Urinary bladder (tissue), 4 donors: ENCODE measurements around the gene OR2A12. TPM values are rescaled to one million over a fixed set of nuclear protein-coding genes. Genes with fewer than 3 reads are reported as not detected.
"Not testable (repeated sequence)": the region's sequence is repeated elsewhere in the genome, so short reads cannot be mapped to it uniquely, and the experiment has no call there.

Experiments used
- DNase-seq: peaks from one replicate; pipeline ENCODE4 v3.0.0-alpha.2; 2015; ENCODE audit errors: extremely low spot score
- H3K27ac ChIP-seq: one replicate; pipeline ENCODE4 v1.5.1; 2013; ENCODE audit warnings: low read depth, mild to moderate bottlenecking, moderate library complexity
- H3K36me3 ChIP-seq: one replicate; pipeline ENCODE4 v1.6.1; 2013; ENCODE audit warnings: mild to moderate bottlenecking, moderate library complexity; ENCODE audit not compliant: insufficient read depth
- H3K4me1 ChIP-seq: one replicate; pipeline ENCODE4 v1.6.1; 2013; ENCODE audit warnings: mild to moderate bottlenecking, moderate library complexity; ENCODE audit not compliant: insufficient read depth
- H3K4me3 ChIP-seq: one replicate; pipeline ENCODE4 v1.5.1; 2013; ENCODE audit warnings: low read depth, low read length
- WGBS: extraction: QIAGEN DNeasy Blood & Tissue Kit; methylation state at CpG from one replicate; pipeline ENCODE4 v1.1.7; 2013; 5-methylcytosine and 5-hydroxymethylcytosine counted together
- polyA plus RNA-seq: library from polyadenylated mRNA; stranded (reverse); fragments of 200-250 nt; gene quantifications from one replicate; pipeline ENCODE4 v1.2.3, GENCODE V29; 2013
- total RNA-seq: library from RNA; depleted of rRNA; stranded (reverse); fragments of >200 nt; gene quantifications from one replicate; pipeline ENCODE4 v1.2.3, GENCODE V29; 2014
- donor health status: healthy with polysubstance abuse.
- donor health status: healthy.

OR2A12 gene
- not detected for total RNA-seq
- polyA plus RNA-seq = not detected

DNA sequence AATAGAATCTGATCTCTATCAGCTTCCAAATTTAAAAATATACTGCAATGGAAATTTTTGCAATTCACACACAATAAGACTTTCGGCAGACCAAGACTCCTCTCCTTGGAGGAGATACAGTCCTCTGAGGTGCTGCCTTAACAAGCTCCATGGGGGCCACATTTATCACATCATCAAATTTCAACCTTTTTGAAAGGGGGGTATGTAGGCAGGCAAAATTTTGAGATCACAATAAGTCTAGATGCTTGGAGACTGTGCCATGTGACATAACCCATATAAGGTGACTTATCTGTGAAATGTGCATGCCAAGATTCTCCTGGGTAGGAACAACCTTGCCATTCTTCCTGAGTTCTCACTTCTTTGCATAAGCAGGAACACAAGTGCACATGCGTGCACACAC, at the start of gene OR2A12:
TSS of gene OR2A12 (plus strand) at position 301 of the 400 bp plus-strand sequence. CDS start 8,830 bp downstream, outside the sequence.
- DNase-seq = no peak
- H3K27ac ChIP-seq = no peak within 1 kb of the TSS
- H3K36me3 ChIP-seq = no peaks in the 10 kb centered on the region
- no peak within 1 kb of the TSS for H3K4me3 ChIP-seq
- H3K4me1 ChIP-seq = no peaks in the 10 kb centered on the region
- 82% methylated on average over 2 of the region's 2 CpGs for WGBS

GRCh38 chr7:144036302-144036885, 49.7 kb upstream of the OR2A12 start:
- Histone ChIP-seq H3K27ac (no peak overlapping the region), H3K4me3 (no peak overlapping the region), H3K36me3 (no peaks in the 10 kb centered on the region), H3K4me1 (no peaks in the 10 kb centered on the region)
- no peak for DNase-seq
- 0% methylated on average over 1 of the region's 1 CpG for WGBS

DNA sequence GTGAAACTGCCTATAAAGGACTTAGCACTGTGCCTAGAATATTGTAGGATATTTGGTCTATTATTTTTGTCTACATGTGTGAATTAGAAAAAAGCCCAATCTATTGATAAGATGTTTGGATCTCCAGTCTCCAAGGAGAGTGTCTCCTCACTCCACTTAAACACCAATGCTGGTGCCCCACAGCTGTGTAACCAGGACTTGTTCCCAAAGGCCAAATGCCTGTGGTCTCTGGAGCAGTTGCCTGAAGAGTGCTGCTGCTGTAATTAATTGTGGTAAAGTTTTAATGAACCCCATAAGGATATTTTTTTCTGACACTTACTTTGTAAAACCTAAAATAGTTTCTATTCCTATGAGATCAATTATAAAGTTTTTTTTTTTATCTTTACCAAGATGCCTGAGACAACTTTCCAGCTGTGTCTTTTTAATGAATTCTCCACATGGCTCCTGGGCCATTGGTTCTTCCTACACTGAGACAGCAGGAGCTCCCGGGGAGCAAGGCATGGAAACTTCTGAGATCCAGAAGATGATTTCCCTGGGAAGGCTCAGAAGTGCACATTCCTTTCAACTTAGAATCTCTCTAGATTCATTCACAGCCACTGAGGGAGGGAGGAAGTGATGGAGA, 48.6 kb upstream of the OR2A12 start:
- Histone ChIP-seq H3K4me1 (no peaks in the 10 kb centered on the region), H3K36me3 (no peaks in the 10 kb centered on the region), H3K27ac (no peak overlapping the region), H3K4me3 (no peak overlapping the region)
- no peak for DNase-seq
- 73% methylated on average over 1 of the region's 1 CpG for WGBS

DNA sequence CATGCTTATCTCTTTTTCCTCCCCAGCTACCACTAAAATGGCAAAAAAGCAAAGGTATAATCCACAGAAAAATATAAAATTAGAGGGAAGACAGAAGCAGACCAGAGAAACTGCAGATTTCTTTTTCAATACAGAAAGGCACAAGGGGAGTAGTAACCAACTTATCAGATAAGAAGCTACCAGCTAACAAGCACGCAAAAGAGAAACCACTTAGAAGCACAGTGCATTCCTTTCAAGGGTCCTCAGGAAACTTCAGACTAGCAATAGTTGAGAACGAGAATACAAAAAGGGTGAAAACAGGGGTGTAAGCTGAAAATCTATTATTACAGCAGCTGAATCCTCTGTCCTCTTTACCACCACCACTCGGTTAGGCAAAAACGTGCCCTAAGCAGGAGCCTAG, 47.2 kb upstream of the OR2A12 start:
- no peaks in the 10 kb centered on the region for H3K4me1 ChIP-seq
- no peak for DNase-seq
- H3K4me3 ChIP-seq = no peak overlapping the region
- no peak overlapping the region for H3K27ac ChIP-seq
- WGBS = 52% methylated on average over 4 of the region's 4 CpGs
- no peaks in the 10 kb centered on the region for H3K36me3 ChIP-seq

DNA sequence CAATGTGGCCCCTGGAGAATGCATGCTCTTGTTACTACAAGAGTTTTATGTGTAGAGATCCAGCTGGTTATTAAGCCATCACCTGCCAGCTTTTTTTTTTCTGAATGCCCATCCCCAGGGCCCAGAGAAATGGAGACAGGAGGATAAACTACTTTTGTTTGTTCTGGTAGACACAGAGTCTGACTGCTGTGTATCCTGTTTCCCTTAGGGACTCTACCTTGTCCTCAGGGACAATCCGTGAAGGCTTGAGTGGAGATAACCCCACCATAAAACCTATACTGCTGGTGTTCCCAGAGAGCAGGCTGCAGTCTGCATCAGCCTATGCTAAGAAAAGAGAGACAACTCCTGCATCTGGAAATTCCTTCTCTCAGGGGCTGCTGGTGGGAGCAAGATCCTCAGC, 37.4 kb upstream of the OR2A12 start, which contains the start of gene OR2A5:
TSS of gene OR2A5 (plus strand) at position 301 of the 400 bp plus-strand sequence. CDS start 1,454 bp downstream, outside the sequence.
- Histone ChIP-seq H3K36me3 (no peaks in the 10 kb centered on the region), H3K4me1 (no peaks in the 10 kb centered on the region), H3K4me3 (no peak within 1 kb of the TSS), H3K27ac (no peak within 1 kb of the TSS)
- WGBS = 63% methylated on average over 1 of the region's 1 CpG
- DNase-seq = no peak

GRCh38 chr7:144049491-144049890, 36.6 kb upstream of the OR2A12 start:
- Histone ChIP-seq H3K27ac (no peak overlapping the region), H3K36me3 (no peaks in the 10 kb centered on the region), H3K4me3 (no peak overlapping the region), H3K4me1 (no peaks in the 10 kb centered on the region)
- DNase-seq = no peak
- 51% methylated on average over 2 of the region's 2 CpGs for WGBS

DNA sequence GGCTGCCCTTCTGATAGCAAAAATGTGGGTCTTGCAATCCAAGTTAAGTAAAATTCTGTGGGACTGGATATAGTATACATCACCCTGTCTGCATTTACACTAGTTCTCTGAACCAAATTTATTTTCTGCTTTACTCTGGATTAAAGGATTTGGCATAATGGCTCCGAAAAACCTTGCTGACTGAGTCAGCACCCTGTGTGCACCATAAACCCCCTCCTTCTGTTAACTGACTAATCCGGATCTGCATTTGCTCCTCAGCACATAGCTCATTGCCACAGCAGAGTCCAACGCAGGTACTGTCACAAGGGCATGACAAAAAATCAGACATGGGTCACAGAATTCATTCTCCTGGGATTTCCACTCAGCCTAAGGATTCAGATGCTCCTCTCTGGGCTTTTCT, 36.0 kb upstream of the OR2A12 start:
- no peaks in the 10 kb centered on the region for H3K36me3 ChIP-seq
- H3K4me3 ChIP-seq = no peak overlapping the region
- H3K4me1 ChIP-seq = no peaks in the 10 kb centered on the region
- WGBS = 21% methylated on average over 3 of the region's 3 CpGs
- no peak overlapping the region for H3K27ac ChIP-seq
- DNase-seq = no peak

- not testable (repeated sequence) for DNase-seq, H3K4me3 ChIP-seq, H3K27ac ChIP-seq, H3K36me3 ChIP-seq, H3K4me1 ChIP-seq
- 88% methylated on average over 8 of the region's 8 CpGs for WGBS
These were observed 35.2 kb upstream of the OR2A12 start for GRCh38 chr7:144050884-144051283.

- WGBS = 73% methylated on average over 3 of the region's 3 CpGs
- Histone ChIP-seq H3K27ac (no peak overlapping the region), H3K4me3 (no peak overlapping the region), H3K36me3 (no peaks in the 10 kb centered on the region), H3K4me1 (no peaks in the 10 kb centered on the region)
- DNase-seq = no peak
These were observed 28.1 kb upstream of the OR2A12 start for GRCh38 chr7:144057954-144058353.

- Histone ChIP-seq H3K27ac (no peak overlapping the region), H3K4me3 (no peak overlapping the region), H3K4me1 (no peaks in the 10 kb centered on the region), H3K36me3 (no peaks in the 10 kb centered on the region)
- DNase-seq = no peak
- 58% methylated on average over 3 of the region's 3 CpGs for WGBS
These were observed 22.4 kb upstream of the OR2A12 start for GRCh38 chr7:144063710-144064109.

DNA sequence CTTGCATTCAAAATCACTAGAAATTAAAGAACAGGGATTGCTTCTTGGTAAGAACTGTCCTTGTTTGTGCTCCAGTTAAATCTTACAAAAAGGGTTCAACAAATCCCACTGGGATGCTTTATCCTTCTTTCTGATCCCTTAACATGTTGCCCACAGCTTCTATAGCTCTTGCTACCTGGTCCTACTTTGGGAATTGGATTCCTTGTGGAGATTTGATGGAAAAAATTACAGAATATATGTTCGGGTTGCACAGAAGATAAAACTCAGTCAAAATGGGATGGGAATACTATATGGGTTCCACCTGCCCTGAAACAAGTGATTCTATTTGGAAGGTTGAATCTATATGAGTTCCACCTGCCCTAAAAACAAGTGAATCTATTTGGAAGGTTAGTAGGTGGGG, 16.6 kb upstream of the OR2A12 start, which contains the start of gene OR2A25:
TSS of gene OR2A25 (plus strand) at position 301 of the 400 bp plus-strand sequence. CDS start 4,409 bp downstream, outside the sequence.
- Histone ChIP-seq H3K27ac (no peak within 1 kb of the TSS), H3K36me3 (no peaks in the 10 kb centered on the region), H3K4me3 (no peak within 1 kb of the TSS), H3K4me1 (no peaks in the 10 kb centered on the region)
- no peak for DNase-seq
- 79% methylated on average over 1 of the region's 1 CpG for WGBS

- 43% methylated on average over 2 of the region's 2 CpGs for WGBS
- DNase-seq = no peak
These were observed 16.1 kb upstream of the OR2A12 start for GRCh38 chr7:144069953-144070352.

GRCh38 chr7:144074374-144074773, 11.7 kb upstream of the OR2A12 start:
- H3K4me3 ChIP-seq = no peak overlapping the region
- H3K4me1 ChIP-seq = no peaks in the 10 kb centered on the region
- no peaks in the 10 kb centered on the region for H3K36me3 ChIP-seq
- DNase-seq = no peak
- no peak overlapping the region for H3K27ac ChIP-seq
- 90% methylated on average over 8 of the region's 8 CpGs for WGBS

More at GRCh38 chr7:144069953-144070352, 16.1 kb upstream of the OR2A12 start:
- H3K4me3 ChIP-seq = no peak overlapping the region
- H3K36me3 ChIP-seq = no peaks in the 10 kb centered on the region
- H3K4me1 ChIP-seq = no peaks in the 10 kb centered on the region
- no peak overlapping the region for H3K27ac ChIP-seq

GRCh38 chr7:144086730-144087129, 652 bp downstream of the OR2A12 start:
- no peak for DNase-seq
- Histone ChIP-seq H3K4me1 (no peaks in the 10 kb centered on the region), H3K36me3 (no peaks in the 10 kb centered on the region), H3K4me3 (no peak overlapping the region), H3K27ac (no peak overlapping the region)
- 60% methylated on average over 4 of the region's 4 CpGs for WGBS
